ENCODE measurements around the gene LMO7.

DNA sequence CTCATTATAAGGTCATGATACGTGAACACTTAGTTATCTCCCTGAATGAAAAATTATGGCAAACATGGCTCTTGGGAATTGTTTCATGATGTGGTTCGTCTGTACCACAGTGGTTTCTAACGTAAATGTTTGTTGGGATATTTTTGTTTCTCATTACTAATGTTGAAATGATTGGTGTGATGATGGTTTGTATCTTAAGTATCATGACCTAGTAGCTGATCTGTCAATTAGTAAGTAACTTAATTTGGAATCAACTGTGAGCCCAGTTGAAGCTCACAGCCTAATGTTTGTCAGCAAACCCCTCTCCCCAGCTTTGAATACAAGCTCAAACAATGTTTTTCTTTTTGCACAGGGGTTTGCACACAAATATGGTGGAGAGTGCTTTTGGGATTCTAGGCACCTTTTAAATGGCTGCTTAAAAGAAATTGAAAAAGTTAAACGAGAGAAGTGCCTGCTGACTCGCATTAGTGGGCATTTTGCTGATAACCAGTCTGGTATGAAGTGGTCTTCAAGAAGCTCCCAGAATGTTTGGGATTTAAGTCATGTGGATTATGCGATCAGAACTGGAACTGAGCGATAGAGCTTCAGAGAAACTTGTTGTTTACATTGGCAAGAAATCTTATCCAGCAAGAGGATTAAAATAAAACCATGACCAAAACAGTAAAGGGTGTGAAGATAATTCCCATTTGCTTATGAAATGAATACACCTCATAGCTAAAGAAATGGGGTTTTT lies 68.2 kb downstream of the LMO7 start:
- no peak for TF ChIP-seq NRF1 (IDR thresholded peaks at IDR 0.05; ENCODE audit: low read depth, low read length)
- TF ChIP-seq GABPA (IDR thresholded peaks at IDR 0.05; ENCODE audit: borderline replicate concordance, insufficient read depth, low read length): no peak
- TF ChIP-seq, protein P1, sequence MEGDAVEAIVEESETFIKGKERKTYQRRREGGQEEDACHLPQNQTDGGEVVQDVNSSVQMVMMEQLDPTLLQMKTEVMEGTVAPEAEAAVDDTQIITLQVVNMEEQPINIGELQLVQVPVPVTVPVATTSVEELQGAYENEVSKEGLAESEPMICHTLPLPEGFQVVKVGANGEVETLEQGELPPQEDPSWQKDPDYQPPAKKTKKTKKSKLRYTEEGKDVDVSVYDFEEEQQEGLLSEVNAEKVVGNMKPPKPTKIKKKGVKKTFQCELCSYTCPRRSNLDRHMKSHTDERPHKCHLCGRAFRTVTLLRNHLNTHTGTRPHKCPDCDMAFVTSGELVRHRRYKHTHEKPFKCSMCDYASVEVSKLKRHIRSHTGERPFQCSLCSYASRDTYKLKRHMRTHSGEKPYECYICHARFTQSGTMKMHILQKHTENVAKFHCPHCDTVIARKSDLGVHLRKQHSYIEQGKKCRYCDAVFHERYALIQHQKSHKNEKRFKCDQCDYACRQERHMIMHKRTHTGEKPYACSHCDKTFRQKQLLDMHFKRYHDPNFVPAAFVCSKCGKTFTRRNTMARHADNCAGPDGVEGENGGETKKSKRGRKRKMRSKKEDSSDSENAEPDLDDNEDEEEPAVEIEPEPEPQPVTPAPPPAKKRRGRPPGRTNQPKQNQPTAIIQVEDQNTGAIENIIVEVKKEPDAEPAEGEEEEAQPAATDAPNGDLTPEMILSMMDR (IDR thresholded peaks at IDR 0.05; ENCODE audit: control extremely low read depth in 1 of 3, insufficient read depth in 1 of 3, low read depth in 1 of 3, low read length in 3 of 3): no peak
- TF ChIP-seq POLR2AphosphoS5 (IDR thresholded peaks at IDR 0.05; ENCODE audit: low read depth, low read length): no peak
- no peak for TF ChIP-seq EGR1 (IDR thresholded peaks at IDR 0.05; ENCODE audit: borderline replicate concordance, low read depth, low read length)
- TF ChIP-seq CBX5 (IDR thresholded peaks at IDR 0.05; ENCODE audit: low read depth, low read length): no peak
- TF ChIP-seq, protein P2, sequence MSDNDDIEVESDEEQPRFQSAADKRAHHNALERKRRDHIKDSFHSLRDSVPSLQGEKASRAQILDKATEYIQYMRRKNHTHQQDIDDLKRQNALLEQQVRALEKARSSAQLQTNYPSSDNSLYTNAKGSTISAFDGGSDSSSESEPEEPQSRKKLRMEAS (IDR thresholded peaks at IDR 0.05): no peak
- TF ChIP-seq CHD2 (IDR thresholded peaks at IDR 0.05; ENCODE audit: low read length): no peak
- no peak for TF ChIP-seq SUZ12 (IDR thresholded peaks at IDR 0.05; ENCODE audit: low read length)
- TF ChIP-seq SIN3A (conservative IDR thresholded peaks at IDR 0.05 in 1 of 2, IDR thresholded peaks at IDR 0.05 in 1 of 2; ENCODE audit: low read depth in 1 of 2, low read length in 2 of 2): no peak
- TF ChIP-seq EZH2 (IDR thresholded peaks at IDR 0.05; ENCODE audit: low read depth, low read length, severe bottlenecking): no peak
